GM19240 (cell line): Measurements from ENCODE around the gene SERF1B.
"Not testable (repeated sequence)": the region's sequence is repeated elsewhere in the genome, so short reads cannot be mapped to it uniquely, and the experiment has no call there.

Source experiments
- DNase-seq: peaks from one replicate; pipeline ENCODE4 v3.0.0; 2011; ENCODE audit warnings: low spot score; ENCODE audit not compliant: insufficient read length

SERF1B gene

GRCh38 chr5:70025106-70025844 is at the start of gene SERF1B:
Gene SERF1B (plus strand): TSS chr5:70025251. CDS start chr5:70025452, 201 bp downstream.
- DNase-seq, result not testable (repeated sequence)

GRCh38 chr5:69991713-69992112 is 33.3 kb upstream of the SERF1B start:
- not testable (repeated sequence) for DNase-seq

GRCh38 chr5:69995535-69995934 is 29.5 kb upstream of the SERF1B start:
- not testable (repeated sequence) for DNase-seq

GRCh38 chr5:70020660-70021059 is 4.4 kb upstream of the SERF1B start:
- not testable (repeated sequence) for DNase-seq

GRCh38 chr5:70025845-70026145 is 744 bp downstream of the SERF1B start:
- DNase-seq, result not testable (repeated sequence)

- DNase-seq, result not testable (repeated sequence)
Observed at GRCh38 chr5:70031204-70031603, 6.2 kb downstream of the SERF1B start.

- DNase-seq, result not testable (repeated sequence)
Observed at GRCh38 chr5:70041411-70041810, 16.4 kb downstream of the SERF1B start.

GRCh38 chr5:70049790-70050142 is 24.7 kb downstream of the SERF1B start:
- DNase-seq, result not testable (repeated sequence)

- not testable (repeated sequence) for DNase-seq
Observed at GRCh38 chr5:70056289-70056942, 31.4 kb downstream of the SERF1B start.

- not testable (repeated sequence) for DNase-seq
Observed at GRCh38 chr5:70057140-70057539, 32.1 kb downstream of the SERF1B start.

GRCh38 chr5:70077632-70078031 is 52.6 kb downstream of the SERF1B start:
- DNase-seq, result not testable (repeated sequence)

- not testable (repeated sequence) for DNase-seq
Observed at GRCh38 chr5:70088907-70089464, 63.9 kb downstream of the SERF1B start.

GRCh38 chr5:70091776-70092175 is 66.7 kb downstream of the SERF1B start:
- DNase-seq, result not testable (repeated sequence)
